ENCODE measurements around the gene KRT26.

DNA sequence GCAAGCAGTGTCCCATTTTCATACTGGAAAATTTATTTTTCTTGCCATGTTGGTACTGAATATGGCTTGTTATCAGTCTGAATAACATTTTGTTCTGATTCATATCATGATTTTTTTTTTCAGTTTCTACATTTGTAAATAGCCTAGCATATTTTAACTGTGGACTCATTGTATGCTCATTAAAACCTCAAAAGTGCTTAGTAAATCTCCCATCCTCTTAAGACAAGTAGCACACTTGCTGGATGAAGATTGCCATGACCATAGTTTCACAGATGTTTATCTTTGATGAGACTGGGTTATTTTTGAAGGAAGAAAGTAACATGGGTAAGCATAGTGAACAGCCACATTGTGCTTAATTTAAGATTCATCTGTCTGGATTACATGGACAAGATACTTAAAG lies 49.5 kb upstream of the KRT26 start:
- TF ChIP-seq, protein P1, sequence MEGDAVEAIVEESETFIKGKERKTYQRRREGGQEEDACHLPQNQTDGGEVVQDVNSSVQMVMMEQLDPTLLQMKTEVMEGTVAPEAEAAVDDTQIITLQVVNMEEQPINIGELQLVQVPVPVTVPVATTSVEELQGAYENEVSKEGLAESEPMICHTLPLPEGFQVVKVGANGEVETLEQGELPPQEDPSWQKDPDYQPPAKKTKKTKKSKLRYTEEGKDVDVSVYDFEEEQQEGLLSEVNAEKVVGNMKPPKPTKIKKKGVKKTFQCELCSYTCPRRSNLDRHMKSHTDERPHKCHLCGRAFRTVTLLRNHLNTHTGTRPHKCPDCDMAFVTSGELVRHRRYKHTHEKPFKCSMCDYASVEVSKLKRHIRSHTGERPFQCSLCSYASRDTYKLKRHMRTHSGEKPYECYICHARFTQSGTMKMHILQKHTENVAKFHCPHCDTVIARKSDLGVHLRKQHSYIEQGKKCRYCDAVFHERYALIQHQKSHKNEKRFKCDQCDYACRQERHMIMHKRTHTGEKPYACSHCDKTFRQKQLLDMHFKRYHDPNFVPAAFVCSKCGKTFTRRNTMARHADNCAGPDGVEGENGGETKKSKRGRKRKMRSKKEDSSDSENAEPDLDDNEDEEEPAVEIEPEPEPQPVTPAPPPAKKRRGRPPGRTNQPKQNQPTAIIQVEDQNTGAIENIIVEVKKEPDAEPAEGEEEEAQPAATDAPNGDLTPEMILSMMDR (conservative IDR thresholded peaks at IDR 0.05; ENCODE audit: low read depth, low read length), result no peak
- TF ChIP-seq RFX5 (IDR thresholded peaks at IDR 0.05; ENCODE audit: low read depth, low read length), result no peak
- TF ChIP-seq POLR2A (IDR thresholded peaks at IDR 0.05; ENCODE audit: low read depth, low read length), result no peak
- no peak for TF ChIP-seq NFE2L2 (IDR thresholded peaks at IDR 0.05; ENCODE audit: low read depth, low read length)
- TF ChIP-seq MAZ (IDR thresholded peaks at IDR 0.05; ENCODE audit: borderline replicate concordance, low read depth, low read length), result no peak
- TF ChIP-seq, protein P2, sequence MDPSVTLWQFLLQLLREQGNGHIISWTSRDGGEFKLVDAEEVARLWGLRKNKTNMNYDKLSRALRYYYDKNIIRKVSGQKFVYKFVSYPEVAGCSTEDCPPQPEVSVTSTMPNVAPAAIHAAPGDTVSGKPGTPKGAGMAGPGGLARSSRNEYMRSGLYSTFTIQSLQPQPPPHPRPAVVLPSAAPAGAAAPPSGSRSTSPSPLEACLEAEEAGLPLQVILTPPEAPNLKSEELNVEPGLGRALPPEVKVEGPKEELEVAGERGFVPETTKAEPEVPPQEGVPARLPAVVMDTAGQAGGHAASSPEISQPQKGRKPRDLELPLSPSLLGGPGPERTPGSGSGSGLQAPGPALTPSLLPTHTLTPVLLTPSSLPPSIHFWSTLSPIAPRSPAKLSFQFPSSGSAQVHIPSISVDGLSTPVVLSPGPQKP (IDR thresholded peaks at IDR 0.05; ENCODE audit: borderline replicate concordance, low read depth, low read length), result no peak
- TF ChIP-seq CHD1 (IDR thresholded peaks at IDR 0.05; ENCODE audit: low read depth, low read length), result no peak
- TF ChIP-seq MXI1 (IDR thresholded peaks at IDR 0.05; ENCODE audit: borderline replicate concordance, low read depth, low read length), result no peak
- no peak for TF ChIP-seq BHLHE40 (IDR thresholded peaks at IDR 0.05; ENCODE audit: low read depth, low read length)
- no peak for TF ChIP-seq MAFK (IDR thresholded peaks at IDR 0.05; ENCODE audit: low read depth, low read length)
- TF ChIP-seq, protein P3, sequence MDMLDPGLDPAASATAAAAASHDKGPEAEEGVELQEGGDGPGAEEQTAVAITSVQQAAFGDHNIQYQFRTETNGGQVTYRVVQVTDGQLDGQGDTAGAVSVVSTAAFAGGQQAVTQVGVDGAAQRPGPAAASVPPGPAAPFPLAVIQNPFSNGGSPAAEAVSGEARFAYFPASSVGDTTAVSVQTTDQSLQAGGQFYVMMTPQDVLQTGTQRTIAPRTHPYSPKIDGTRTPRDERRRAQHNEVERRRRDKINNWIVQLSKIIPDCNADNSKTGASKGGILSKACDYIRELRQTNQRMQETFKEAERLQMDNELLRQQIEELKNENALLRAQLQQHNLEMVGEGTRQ (IDR thresholded peaks at IDR 0.05; ENCODE audit: low read depth, low read length), result no peak
- no peak for TF ChIP-seq FOS (IDR thresholded peaks at IDR 0.05; ENCODE audit: low read depth, low read length)
